ENCODE data around the gene RADX.

RADX gene

GRCh38 chrX:106612393-106612763, 600 bp downstream of the RADX start:
- no peak for TF ChIP-seq POLR2AphosphoS5 (IDR thresholded peaks at IDR 0.05; ENCODE audit: low read depth, low read length)
- TF ChIP-seq TAF1 (IDR thresholded peaks at IDR 0.05; ENCODE audit: borderline replicate concordance, insufficient read depth, low read length) = no peak
- TF ChIP-seq REST (IDR thresholded peaks at IDR 0.05; ENCODE audit: insufficient read depth in 1 of 2, low read depth in 2 of 2, low read length in 2 of 2) = no peak
- TF ChIP-seq SIN3A (IDR thresholded peaks at IDR 0.05; ENCODE audit: borderline replicate concordance, insufficient read depth, low read length) = no peak
- no peak for TF ChIP-seq FOXP2 (optimal IDR thresholded peaks at IDR 0.05; ENCODE audit: borderline replicate concordance, extremely low read depth, extremely low read length, insufficient read depth)

- TF ChIP-seq REST (IDR thresholded peaks at IDR 0.05; ENCODE audit: insufficient read depth in 1 of 2, low read depth in 2 of 2, low read length in 2 of 2) = no peak
- TF ChIP-seq TAF1 (IDR thresholded peaks at IDR 0.05; ENCODE audit: borderline replicate concordance, insufficient read depth, low read length) = no peak
- no peak for TF ChIP-seq FOXP2 (optimal IDR thresholded peaks at IDR 0.05; ENCODE audit: borderline replicate concordance, extremely low read depth, extremely low read length, insufficient read depth)
- TF ChIP-seq SIN3A (IDR thresholded peaks at IDR 0.05; ENCODE audit: borderline replicate concordance, insufficient read depth, low read length) = no peak
- no peak for TF ChIP-seq POLR2AphosphoS5 (IDR thresholded peaks at IDR 0.05; ENCODE audit: low read depth, low read length)
Observed at GRCh38 chrX:106613277-106613676, 1.5 kb downstream of the RADX start.

- TF ChIP-seq TAF1 (IDR thresholded peaks at IDR 0.05; ENCODE audit: borderline replicate concordance, insufficient read depth, low read length) (0 out of 2 replicates have a peak, but pooled peaks have one; percentile 19), SIN3A (IDR thresholded peaks at IDR 0.05; ENCODE audit: borderline replicate concordance, insufficient read depth, low read length) (no peak; the same call in 1 of the 2 replicates), POLR2AphosphoS5 (IDR thresholded peaks at IDR 0.05; ENCODE audit: low read depth, low read length) (no peak), REST (IDR thresholded peaks at IDR 0.05; ENCODE audit: insufficient read depth in 1 of 2, low read depth in 2 of 2, low read length in 2 of 2) (0 out of 4 replicates have a peak, but pooled peaks of 1 of the 2 experiments have one; percentile 25), FOXP2 (optimal IDR thresholded peaks at IDR 0.05; ENCODE audit: borderline replicate concordance, extremely low read depth, extremely low read length, insufficient read depth) (no peak)
Observed at GRCh38 chrX:106615041-106615440, 3.3 kb downstream of the RADX start.

- TF ChIP-seq FOXP2 (optimal IDR thresholded peaks at IDR 0.05; ENCODE audit: borderline replicate concordance, extremely low read depth, extremely low read length, insufficient read depth) (no peak), POLR2AphosphoS5 (IDR thresholded peaks at IDR 0.05; ENCODE audit: low read depth, low read length) (no peak), TAF1 (IDR thresholded peaks at IDR 0.05; ENCODE audit: borderline replicate concordance, insufficient read depth, low read length) (no peak), REST (IDR thresholded peaks at IDR 0.05; ENCODE audit: insufficient read depth in 1 of 2, low read depth in 2 of 2, low read length in 2 of 2) (no peak), SIN3A (IDR thresholded peaks at IDR 0.05; ENCODE audit: borderline replicate concordance, insufficient read depth, low read length) (no peak)
Observed at GRCh38 chrX:106619797-106620196, 8.0 kb downstream of the RADX start.

- no peak for TF ChIP-seq REST (IDR thresholded peaks at IDR 0.05; ENCODE audit: insufficient read depth in 1 of 2, low read depth in 2 of 2, low read length in 2 of 2)
- no peak for TF ChIP-seq TAF1 (IDR thresholded peaks at IDR 0.05; ENCODE audit: borderline replicate concordance, insufficient read depth, low read length)
- no peak for TF ChIP-seq POLR2AphosphoS5 (IDR thresholded peaks at IDR 0.05; ENCODE audit: low read depth, low read length)
- no peak for TF ChIP-seq SIN3A (IDR thresholded peaks at IDR 0.05; ENCODE audit: borderline replicate concordance, insufficient read depth, low read length)
- TF ChIP-seq FOXP2 (optimal IDR thresholded peaks at IDR 0.05; ENCODE audit: borderline replicate concordance, extremely low read depth, extremely low read length, insufficient read depth) = no peak
Observed at GRCh38 chrX:106621836-106622235, 10.1 kb downstream of the RADX start.
